HG02759 (cell line): ENCODE data around the gene AMIGO1.
A peak's percentile ranks its signal among the peaks of the same experiment; 100 is the strongest.

Experiments used
- ATAC-seq: cut with Tn5 transposase; IDR thresholded peaks from one replicate; pipeline ENCODE4 v1.9.1; 2021; ENCODE audit warnings: mild to moderate bottlenecking, moderate library complexity; ENCODE audit not compliant: unreplicated experiment

AMIGO1 gene, protein sequence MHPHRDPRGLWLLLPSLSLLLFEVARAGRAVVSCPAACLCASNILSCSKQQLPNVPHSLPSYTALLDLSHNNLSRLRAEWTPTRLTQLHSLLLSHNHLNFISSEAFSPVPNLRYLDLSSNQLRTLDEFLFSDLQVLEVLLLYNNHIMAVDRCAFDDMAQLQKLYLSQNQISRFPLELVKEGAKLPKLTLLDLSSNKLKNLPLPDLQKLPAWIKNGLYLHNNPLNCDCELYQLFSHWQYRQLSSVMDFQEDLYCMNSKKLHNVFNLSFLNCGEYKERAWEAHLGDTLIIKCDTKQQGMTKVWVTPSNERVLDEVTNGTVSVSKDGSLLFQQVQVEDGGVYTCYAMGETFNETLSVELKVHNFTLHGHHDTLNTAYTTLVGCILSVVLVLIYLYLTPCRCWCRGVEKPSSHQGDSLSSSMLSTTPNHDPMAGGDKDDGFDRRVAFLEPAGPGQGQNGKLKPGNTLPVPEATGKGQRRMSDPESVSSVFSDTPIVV

DNA sequence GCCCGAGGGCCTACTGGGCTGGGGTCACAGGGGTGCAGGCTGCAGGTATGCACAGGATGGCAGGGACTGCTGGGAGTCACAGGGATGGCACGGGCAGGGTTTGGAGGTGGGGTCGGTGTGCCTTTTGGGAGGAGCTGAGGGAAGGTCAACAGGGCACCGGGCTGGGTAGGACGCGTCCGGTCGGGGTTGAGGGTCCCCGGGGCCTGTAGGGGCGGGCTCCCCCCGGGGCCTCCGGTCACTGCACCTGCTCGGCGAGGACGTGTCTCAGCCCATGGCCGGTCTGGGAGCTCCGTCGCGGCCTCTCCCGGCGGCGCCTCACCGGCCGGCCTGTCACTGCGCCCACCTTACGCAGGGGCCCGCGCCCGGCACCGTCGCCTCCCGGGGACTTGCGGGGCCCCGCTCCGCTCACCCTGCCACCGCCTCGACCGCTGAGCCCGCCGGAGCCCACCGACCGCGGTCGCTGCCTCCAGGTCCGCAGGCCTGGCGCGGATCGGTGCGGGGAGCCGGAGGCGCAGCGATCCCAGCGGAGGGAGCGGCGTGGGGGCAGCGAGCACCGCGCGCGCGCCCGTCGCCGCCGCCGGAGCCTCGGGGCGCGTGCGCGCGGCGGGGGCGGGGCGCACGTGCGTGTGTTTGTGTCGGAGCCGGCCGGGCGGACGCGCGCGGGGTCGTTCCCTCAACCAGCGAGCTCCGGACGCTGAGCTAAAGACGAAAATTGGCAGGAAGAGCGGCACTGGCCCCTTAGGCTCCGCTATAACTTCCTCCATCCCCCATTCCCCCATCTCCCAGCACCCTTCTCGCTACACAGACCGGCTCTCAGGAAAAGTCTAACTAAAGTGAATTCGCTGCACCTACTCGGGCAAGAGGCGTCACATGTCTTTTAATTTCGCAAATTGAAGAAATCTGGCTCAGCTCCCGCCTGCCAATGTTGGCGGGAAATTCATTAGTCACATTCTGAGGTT is at the start of gene AMIGO1:
TSS of gene AMIGO1 (minus strand) at position 552 of the 959 bp plus-strand sequence. CDS start 815 bp downstream, outside the sequence.
- ATAC-seq: peak; percentile 74

DNA sequence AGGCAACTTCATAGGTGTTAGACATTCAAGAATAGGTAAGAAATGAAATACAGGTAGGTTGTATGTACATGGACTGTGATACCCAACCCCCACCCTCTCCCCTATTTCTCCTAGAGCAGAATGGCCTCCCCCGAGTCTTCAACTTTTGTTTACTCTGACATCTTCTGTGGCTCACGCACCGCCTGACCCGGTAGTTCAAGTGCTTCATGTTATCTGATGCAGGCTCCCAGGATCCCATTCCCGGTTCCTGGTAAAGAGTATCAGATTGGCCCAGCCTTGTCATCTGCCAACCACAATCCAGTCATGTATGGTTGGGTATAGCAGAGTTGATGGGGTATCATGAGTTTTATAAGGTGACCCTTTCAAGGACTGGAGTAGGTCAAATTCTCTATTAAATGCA is 48.0 kb upstream of the AMIGO1 start:
- no peak for ATAC-seq

DNA sequence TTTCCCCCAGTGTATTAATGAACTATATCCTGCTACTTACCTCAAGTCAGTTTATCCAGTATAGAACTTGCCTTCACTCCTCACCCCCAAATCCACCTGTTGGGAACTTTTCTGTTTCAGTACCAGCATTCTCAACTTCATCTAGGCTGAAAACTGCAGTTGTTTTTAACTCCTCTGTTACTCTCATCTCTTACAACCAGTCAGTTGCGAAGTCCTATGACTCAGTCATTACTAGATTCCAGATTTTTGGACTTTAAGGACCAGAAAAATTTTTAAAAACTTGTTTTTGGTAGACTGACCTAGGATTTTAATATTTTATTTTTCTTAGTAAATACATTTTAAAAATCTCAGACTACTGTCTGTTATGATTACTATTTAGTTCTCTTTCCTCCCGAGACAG is 47.0 kb upstream of the AMIGO1 start:
- no peak for ATAC-seq

DNA sequence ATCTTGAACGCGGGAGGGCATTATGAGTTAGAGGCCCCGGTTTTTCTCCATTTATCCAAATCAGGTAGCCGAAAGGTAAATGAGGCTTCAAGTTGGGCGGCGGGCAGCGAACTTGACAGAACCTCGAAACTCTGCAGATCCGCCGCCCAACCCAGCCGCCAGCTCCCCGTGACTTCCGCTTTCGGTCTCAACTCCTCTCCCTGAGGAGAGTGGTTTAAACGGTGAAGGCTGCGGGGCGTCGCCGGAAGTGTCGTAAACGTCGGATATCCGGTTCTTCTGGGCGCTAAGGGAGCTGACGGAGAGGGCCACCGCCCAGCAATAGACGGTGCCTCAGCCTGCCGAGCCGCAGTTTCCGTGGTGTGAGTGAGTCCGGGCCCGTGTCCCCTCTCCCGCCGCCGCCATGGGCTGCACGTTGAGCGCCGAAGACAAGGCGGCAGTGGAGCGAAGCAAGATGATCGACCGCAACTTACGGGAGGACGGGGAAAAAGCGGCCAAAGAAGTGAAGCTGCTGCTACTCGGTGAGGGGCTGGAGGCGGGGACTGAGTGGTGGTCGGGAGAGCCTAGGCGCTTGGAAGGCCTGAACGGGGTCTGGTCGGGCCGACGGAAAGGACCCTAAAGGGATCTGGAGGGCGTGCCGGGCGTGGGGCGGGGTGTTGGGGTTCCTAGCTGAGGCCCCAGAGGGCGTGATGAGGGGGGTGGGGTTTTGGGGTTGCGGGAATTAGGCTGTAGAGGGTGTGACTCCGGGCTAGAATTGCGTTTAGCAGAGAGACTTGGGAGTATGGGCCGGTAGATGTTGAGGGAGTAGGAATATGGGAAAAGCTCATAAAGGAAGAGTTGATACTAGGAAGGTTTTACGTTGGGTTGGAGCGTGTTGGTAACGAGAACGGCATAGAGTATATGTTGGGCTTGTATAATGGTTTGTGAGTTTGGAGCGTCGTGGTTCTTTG is 39.1 kb upstream of the AMIGO1 start, which contains the start of gene GNAI3:
TSS of gene GNAI3 (plus strand) at position 295 of the 947 bp plus-strand sequence. CDS start at position 401, 106 bp downstream.
- peak; percentile 94 for ATAC-seq

DNA sequence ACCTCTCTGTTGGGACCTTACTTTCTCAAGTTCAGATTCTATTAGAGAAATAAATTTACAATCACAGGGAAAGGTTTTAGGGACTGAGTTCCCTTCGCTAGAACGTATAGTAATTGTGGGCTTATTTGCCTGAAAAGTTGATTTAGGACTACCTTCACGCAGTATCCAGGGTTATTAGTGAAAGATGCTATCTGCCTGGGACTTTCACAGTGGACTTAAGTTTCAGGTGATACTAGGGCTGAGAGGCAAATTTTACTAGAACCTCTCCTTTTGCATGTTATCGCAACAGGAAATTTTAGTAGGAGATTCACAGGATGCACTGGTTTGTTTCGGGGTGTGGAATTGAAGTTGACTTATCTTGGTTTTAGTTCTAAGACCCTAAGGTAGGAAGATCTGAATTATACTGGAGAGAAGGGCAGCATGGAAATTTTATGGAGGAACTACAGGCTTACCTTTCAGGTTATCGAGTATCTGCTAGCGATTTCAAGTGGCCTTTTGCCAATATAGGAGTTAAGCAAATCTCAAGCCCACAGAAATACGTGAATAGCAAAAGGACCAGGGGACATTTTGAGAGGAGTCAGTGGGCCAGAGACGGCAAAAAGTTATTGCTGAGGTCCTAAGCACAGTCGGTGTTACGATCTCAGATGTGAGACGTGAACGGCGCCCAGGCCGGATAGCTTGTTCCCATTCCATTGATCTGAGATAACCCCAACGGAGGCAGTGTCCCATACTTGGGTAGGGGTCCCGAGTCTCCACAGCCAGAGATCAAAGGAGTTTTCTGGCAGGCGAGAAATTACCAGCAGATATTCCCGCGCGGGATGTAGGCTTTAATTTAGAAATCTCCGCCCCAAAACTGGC is 38.2 kb upstream of the AMIGO1 start:
- ATAC-seq: no peak

DNA sequence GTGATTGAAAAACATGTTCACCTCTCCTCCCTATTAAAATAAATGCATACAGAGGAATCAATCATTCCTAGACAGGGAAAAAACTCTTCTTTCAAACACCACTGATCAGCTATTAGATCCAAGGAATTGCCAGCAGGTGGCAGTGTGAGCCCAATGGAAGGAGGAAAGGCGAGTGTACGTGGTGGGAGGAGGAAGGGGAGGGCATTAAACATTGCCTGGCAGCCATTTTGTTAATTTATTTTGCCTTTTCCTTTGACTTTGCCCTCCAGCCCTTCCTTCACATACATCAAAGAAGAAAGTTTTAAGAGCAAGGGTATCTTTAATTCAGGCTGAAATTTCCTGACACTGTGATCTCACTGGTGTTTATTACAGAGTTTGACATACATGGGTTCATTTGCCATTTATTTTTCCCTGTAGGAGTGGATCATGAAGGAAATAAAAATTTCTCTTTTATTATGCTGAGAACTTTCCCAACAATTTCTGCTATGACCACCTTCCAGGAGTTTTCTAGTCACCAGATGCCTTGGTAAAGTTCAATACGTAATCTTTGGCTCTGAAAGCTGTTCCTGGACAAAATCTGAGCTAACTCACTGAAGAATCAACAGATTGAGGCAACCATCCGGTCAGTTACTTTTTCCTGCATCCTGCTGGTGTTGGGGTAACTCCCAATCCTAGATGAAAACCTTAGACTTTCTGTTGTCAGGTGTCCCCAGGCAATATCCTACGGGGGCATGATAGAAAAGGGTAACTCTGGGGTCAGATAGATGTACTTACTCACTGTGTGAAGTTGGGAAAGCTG is 37.0 kb upstream of the AMIGO1 start:
- ATAC-seq: peak; percentile 37

DNA sequence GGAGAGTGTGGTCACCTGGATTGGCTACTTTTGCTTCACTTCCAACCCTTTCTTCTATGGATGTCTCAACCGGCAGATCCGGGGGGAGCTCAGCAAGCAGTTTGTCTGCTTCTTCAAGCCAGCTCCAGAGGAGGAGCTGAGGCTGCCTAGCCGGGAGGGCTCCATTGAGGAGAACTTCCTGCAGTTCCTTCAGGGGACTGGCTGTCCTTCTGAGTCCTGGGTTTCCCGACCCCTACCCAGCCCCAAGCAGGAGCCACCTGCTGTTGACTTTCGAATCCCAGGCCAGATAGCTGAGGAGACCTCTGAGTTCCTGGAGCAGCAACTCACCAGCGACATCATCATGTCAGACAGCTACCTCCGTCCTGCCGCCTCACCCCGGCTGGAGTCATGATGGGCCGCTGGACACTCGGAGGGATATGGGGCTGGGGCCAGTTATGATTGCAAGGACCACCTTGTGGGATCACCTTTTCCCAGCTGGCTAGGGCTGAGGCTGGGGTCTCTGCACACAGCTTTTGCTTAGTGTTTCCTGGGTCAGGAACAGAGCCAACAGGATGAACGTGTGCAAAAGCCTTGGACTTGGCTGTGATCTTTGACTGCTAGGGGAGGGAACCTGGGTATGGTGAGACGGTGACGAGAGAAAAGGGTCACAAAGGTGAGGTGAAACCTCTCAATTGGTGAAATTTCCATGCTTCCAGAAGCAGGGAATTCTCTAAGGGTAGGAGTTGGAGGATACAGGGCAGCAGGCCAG is 34.6 kb upstream of the AMIGO1 start:
- ATAC-seq: no peak

DNA sequence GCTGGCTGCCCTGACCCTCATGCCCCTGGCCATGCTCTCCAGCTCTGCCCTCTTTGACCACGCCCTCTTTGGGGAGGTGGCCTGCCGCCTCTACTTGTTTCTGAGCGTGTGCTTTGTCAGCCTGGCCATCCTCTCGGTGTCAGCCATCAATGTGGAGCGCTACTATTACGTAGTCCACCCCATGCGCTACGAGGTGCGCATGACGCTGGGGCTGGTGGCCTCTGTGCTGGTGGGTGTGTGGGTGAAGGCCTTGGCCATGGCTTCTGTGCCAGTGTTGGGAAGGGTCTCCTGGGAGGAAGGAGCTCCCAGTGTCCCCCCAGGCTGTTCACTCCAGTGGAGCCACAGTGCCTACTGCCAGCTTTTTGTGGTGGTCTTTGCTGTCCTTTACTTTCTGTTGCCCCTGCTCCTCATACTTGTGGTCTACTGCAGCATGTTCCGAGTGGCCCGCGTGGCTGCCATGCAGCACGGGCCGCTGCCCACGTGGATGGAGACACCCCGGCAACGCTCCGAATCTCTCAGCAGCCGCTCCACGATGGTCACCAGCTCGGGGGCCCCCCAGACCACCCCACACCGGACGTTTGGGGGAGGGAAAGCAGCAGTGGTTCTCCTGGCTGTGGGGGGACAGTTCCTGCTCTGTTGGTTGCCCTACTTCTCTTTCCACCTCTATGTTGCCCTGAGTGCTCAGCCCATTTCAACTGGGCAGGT is 33.9 kb upstream of the AMIGO1 start:
- no peak for ATAC-seq

DNA sequence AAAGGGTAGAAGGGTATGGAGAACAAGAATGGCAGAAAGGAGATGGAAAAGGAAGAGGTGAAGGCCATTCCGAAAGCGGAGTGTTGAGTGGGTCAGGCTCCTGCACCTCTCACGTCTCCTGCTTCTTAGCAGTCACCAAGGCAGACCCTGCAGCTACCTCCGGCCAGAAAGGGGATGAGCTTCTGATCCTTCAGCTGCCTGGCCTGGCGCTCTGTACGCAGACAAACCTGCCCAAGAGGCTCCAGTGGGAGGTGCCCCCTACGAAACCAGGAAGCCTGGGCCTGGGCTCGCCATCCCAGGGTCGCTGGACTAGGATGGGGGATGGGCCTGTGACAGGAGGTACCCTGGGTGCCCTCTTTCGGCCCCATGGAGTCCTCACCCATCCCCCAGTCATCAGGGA is 33.1 kb upstream of the AMIGO1 start:
- ATAC-seq: no peak

DNA sequence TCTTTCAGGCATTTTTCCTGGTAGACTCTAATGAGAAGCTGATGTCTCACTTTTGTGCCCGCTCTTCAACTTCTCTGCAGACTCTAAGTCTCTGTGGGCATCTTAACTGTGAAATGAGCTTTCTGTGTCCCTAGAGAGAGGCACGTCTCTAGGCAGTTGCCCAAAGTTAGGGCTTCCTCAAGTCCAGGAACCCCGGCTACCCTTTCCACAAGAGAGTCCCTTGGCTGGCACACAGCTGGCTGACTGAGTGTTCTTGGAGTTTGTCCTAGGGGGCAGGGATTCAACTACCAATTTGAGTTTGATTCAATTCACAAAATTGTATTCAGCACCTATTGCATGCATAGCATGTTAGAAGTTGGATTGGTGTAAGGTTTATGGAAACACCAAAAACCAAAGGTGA is 31.6 kb upstream of the AMIGO1 start:
- ATAC-seq: no peak

DNA sequence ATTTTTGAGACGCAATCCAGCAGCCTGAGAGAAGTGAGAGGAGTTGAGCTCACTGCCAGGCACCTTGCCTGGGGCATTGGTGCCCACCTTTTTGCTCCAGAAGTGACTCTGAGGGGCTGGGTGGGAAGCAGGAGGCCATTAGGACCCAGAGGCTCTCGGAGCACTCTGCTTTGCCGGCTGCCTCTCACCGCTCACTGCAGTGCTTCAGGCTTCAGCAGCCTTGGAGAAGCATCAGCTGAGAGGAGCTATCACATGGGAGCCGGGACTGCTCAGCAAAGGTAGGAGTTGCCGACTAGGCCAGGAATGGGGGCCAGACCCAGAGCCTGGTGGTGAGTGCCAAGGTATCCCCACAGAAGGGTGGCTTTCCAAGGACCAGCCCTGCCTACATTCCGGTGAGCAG is 30.1 kb upstream of the AMIGO1 start, which contains the start of gene GPR61:
TSS of gene GPR61 (plus strand) at position 197 of the 400 bp plus-strand sequence. CDS start 3,151 bp downstream, outside the sequence.
- ATAC-seq: no peak

DNA sequence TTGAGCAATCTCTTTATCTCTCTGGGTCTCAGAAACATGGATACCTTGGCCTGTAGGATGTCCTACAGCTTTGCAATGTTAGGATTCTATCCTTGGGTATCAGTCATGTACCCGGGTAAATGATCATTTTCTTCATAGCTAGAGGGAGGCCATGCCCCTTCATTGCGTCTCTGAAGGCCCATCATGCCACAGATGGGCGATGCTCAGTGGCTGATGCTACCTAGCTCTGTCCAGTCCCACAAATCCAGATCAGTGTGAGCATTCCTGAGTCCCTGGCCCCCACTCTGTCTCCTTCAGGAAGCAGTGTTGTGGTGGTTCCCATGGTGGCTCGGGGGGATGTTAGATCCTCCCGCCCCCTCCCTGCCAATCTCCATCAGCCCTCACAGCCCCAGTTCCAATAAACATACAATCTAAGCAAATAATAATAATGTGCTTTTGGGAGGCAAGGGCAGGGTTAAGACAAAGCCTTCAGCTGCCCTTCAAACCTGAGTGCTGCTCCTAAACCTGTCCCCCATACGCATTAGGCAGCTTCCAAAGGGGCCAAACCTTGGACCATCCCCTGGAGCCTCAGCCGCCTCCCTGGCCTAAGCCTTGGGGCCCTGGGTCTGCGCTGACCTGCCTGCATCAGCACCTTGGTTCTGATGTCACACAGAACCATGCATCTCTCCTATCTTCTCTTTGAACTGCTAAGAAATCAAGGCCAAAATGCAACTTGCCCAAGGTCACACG is 29.5 kb upstream of the AMIGO1 start:
- no peak for ATAC-seq

DNA sequence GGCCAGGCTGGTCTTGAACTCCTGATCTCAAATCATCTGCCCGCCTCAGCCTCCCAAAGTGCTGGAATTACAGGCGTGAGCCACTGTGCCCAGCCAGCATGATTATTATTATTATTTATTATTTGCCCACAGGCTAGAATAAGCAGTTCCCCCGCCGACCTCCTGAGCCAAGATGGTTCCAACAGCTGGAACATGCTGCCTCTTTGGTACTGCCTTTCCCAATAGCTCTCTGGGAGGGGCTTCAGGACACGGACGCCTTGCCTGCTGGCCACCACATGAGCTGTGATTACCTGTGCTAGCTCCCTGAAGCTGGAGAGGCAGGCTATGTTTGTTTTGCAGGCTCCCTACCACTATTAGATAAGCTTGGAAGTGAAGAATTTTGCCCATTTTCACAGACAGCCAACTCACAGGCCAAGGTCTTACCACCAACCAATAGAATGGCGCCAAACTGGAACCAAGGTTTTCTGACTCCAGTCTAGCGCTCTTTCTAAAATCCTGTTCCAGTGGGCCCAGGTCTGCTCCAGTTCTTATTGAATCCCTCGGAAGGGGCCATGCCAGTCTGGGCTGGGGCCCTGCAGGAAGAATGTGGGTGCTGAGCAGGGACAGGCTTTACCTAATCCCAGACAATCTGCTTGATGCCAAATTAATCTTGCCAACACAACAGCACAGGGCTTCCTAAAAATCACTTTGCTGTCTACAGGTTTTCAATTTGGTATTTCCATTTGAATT is 28.1 kb upstream of the AMIGO1 start:
- ATAC-seq: no peak

DNA sequence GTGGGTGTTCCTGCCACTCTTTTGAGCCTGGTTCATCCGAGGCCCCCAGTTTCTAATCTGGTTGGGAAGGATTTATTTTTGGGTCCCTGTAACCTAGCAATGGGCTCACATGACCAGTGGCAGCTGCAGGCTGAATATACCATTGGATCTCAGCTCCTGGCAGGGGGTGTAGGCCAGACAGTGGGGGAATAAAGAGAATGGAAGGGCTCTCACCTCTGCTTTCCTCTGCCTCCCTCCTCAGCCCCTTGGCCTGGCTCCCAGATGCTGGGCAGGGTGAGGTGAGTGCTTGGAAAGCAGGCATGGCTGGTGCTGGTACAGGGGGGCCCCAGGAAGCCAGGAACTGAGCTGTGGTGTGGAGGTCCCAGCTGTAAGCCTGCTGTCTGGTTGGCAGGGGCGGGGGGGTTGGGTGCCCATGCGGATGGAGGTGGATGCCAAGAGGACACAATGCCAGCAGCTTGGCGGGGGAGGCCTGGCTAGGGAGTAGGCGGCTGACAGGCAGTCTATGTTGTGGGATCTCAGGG is 26.5 kb upstream of the AMIGO1 start:
- ATAC-seq: no peak

DNA sequence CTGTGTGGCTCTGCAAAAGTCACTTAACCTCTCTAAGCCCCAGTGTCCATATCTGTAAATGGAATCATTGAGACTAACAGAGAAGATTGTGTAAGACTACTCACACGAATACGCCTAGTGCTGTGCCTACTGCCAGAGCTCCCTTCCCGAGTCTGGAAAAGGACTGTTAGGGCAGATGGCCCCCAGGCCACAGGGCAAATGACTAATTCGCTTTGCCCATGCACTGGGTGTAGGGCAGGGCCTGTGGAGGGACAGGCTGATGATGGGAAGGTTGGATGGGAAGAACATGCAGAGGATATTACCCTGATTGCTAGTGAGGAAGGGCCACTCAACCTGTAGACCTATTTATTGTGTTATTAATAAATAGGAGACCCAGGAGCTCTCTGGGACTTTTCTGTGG is 26.0 kb upstream of the AMIGO1 start:
- ATAC-seq: no peak
